Urinary bladder (tissue), 4 donors: ENCODE measurements around the gene TMED5. TPM values are rescaled to one million over a fixed set of nuclear protein-coding genes. Genes with fewer than 3 reads are reported as not detected.
"Not testable (repeated sequence)": the region's sequence is repeated elsewhere in the genome, so short reads cannot be mapped to it uniquely, and the experiment has no call there.

ENCODE experiments used
- DNase-seq: peaks from one replicate; pipeline ENCODE4 v3.0.0-alpha.2; 2015; ENCODE audit errors: extremely low spot score
- H3K27ac ChIP-seq: one replicate; pipeline ENCODE4 v1.5.1; 2013; ENCODE audit warnings: low read depth, mild to moderate bottlenecking, moderate library complexity
- H3K36me3 ChIP-seq: one replicate; pipeline ENCODE4 v1.6.1; 2013; ENCODE audit warnings: mild to moderate bottlenecking, moderate library complexity; ENCODE audit not compliant: insufficient read depth
- H3K4me1 ChIP-seq: one replicate; pipeline ENCODE4 v1.6.1; 2013; ENCODE audit warnings: mild to moderate bottlenecking, moderate library complexity; ENCODE audit not compliant: insufficient read depth
- H3K4me3 ChIP-seq: one replicate; pipeline ENCODE4 v1.5.1; 2013; ENCODE audit warnings: low read depth, low read length
- WGBS: extraction: QIAGEN DNeasy Blood & Tissue Kit; methylation state at CpG from one replicate; pipeline ENCODE4 v1.1.7; 2013; 5-methylcytosine and 5-hydroxymethylcytosine counted together
- polyA plus RNA-seq: library from polyadenylated mRNA; stranded (reverse); fragments of 200-250 nt; gene quantifications from one replicate; pipeline ENCODE4 v1.2.3, GENCODE V29; 2013
- total RNA-seq: library from RNA; depleted of rRNA; stranded (reverse); fragments of >200 nt; gene quantifications from one replicate; pipeline ENCODE4 v1.2.3, GENCODE V29; 2014
- donor health status: healthy with polysubstance abuse.
- donor health status: healthy.

The TMED5 gene
- total RNA-seq (72.3 TPM), polyA plus RNA-seq (31.5 TPM)

GRCh38 chr1:93179886-93180722 is at the start of gene TMED5:
Gene TMED5 (minus strand): TSS chr1:93180413. CDS start chr1:93180242, 171 bp downstream.
- DNase-seq, result peak; percentile 97
- under 1% methylated on average over 78 of the region's 78 CpGs for WGBS
- Histone ChIP-seq H3K36me3 (no peaks in the 10 kb centered on the region), H3K4me1 (no peaks in the 10 kb centered on the region), H3K27ac (peak within 1 kb of the TSS; percentile 98), H3K4me3 (peak within 1 kb of the TSS; percentile 55)

GRCh38 chr1:93223023-93223675 is 42.9 kb upstream of the TMED5 start:
- no peak overlapping the region for H3K4me3 ChIP-seq
- H3K27ac ChIP-seq, result no peak overlapping the region
- 91% methylated on average over 2 of the region's 2 CpGs for WGBS
- no peak for DNase-seq
- no peaks in the 10 kb centered on the region for H3K4me1 ChIP-seq
- H3K36me3 ChIP-seq, result peaks cover 2% of the 10 kb centered on the region

- DNase-seq, result no peak
- 84% methylated on average over 3 of the region's 3 CpGs for WGBS
- Histone ChIP-seq H3K27ac (no peak overlapping the region), H3K36me3 (peaks cover 2% of the 10 kb centered on the region), H3K4me3 (no peak overlapping the region), H3K4me1 (no peaks in the 10 kb centered on the region)
Observed at GRCh38 chr1:93221913-93222312, 41.7 kb upstream of the TMED5 start.

GRCh38 chr1:93220716-93221115 is 40.5 kb upstream of the TMED5 start:
- not testable (repeated sequence) for H3K36me3 ChIP-seq, DNase-seq, H3K4me1 ChIP-seq, H3K4me3 ChIP-seq, H3K27ac ChIP-seq
- WGBS, result 99% methylated on average over 5 of the region's 5 CpGs

GRCh38 chr1:93219443-93219842 is 39.2 kb upstream of the TMED5 start:
- Histone ChIP-seq H3K36me3 (peaks cover 2% of the 10 kb centered on the region), H3K4me3 (no peak overlapping the region), H3K4me1 (no peaks in the 10 kb centered on the region), H3K27ac (no peak overlapping the region)
- DNase-seq, result no peak
- 89% methylated on average over 6 of the region's 6 CpGs for WGBS

- WGBS, result 95% methylated on average over 2 of the region's 2 CpGs
- peaks cover 2% of the 10 kb centered on the region for H3K36me3 ChIP-seq
- H3K4me1 ChIP-seq, result no peaks in the 10 kb centered on the region
- H3K27ac ChIP-seq, result no peak overlapping the region
- H3K4me3 ChIP-seq, result no peak overlapping the region
- no peak for DNase-seq
Observed at GRCh38 chr1:93215322-93215721, 35.1 kb upstream of the TMED5 start.

- 96% methylated on average over 5 of the region's 5 CpGs for WGBS
- Histone ChIP-seq H3K4me3 (no peak overlapping the region), H3K4me1 (no peaks in the 10 kb centered on the region), H3K36me3 (no peaks in the 10 kb centered on the region), H3K27ac (no peak overlapping the region)
- DNase-seq, result no peak
Observed at GRCh38 chr1:93207211-93207610, 27.0 kb upstream of the TMED5 start.

- H3K4me1 ChIP-seq, result no peaks in the 10 kb centered on the region
- H3K36me3 ChIP-seq, result no peaks in the 10 kb centered on the region
- H3K4me3 ChIP-seq, result no peak overlapping the region
- no peak overlapping the region for H3K27ac ChIP-seq
- DNase-seq, result no peak
Observed at GRCh38 chr1:93206567-93206954, 26.3 kb upstream of the TMED5 start.

GRCh38 chr1:93205892-93206566 is 25.8 kb upstream of the TMED5 start:
- H3K27ac ChIP-seq, result no peak overlapping the region
- no peak for DNase-seq
- H3K4me1 ChIP-seq, result no peaks in the 10 kb centered on the region
- 93% methylated on average over 6 of the region's 6 CpGs for WGBS
- H3K36me3 ChIP-seq, result no peaks in the 10 kb centered on the region
- no peak overlapping the region for H3K4me3 ChIP-seq

GRCh38 chr1:93200714-93201113 is 20.5 kb upstream of the TMED5 start:
- Histone ChIP-seq H3K36me3 (no peaks in the 10 kb centered on the region), H3K27ac (no peak overlapping the region), H3K4me3 (no peak overlapping the region), H3K4me1 (no peaks in the 10 kb centered on the region)
- no peak for DNase-seq
- 93% methylated on average over 4 of the region's 4 CpGs for WGBS

- 94% methylated on average over 6 of the region's 6 CpGs for WGBS
- Histone ChIP-seq H3K4me3 (no peak overlapping the region), H3K4me1 (no peaks in the 10 kb centered on the region), H3K36me3 (no peaks in the 10 kb centered on the region), H3K27ac (no peak overlapping the region)
- DNase-seq, result no peak
Observed at GRCh38 chr1:93200086-93200620, 19.9 kb upstream of the TMED5 start.

- H3K27ac ChIP-seq, result no peak overlapping the region
- DNase-seq, result no peak
- no peaks in the 10 kb centered on the region for H3K36me3 ChIP-seq
- WGBS, result 96% methylated on average over 9 of the region's 9 CpGs
- no peaks in the 10 kb centered on the region for H3K4me1 ChIP-seq
- H3K4me3 ChIP-seq, result no peak overlapping the region
Observed at GRCh38 chr1:93199150-93199549, 18.9 kb upstream of the TMED5 start.

- Histone ChIP-seq H3K36me3 (no peaks in the 10 kb centered on the region), H3K27ac (no peak overlapping the region), H3K4me1 (no peaks in the 10 kb centered on the region), H3K4me3 (no peak overlapping the region)
- WGBS, result 85% methylated on average over 1 of the region's 1 CpG
- no peak for DNase-seq
Observed at GRCh38 chr1:93196591-93196990, 16.4 kb upstream of the TMED5 start.
